HEK293 (cell line): ENCODE results near the gene COMMD3.

Experiments
- KLF8 ChIP-seq: fragments of 450-650 bp; formaldehyde crosslinking; IDR thresholded peaks from 2 replicates; pipeline ENCODE4 v1.5.1; 2016; ENCODE audit warnings: missing biosample characterization, missing genetic modification characterization
- SP7 ChIP-seq: fragments of 450-650 bp; formaldehyde crosslinking; IDR thresholded peaks from 2 replicates; pipeline ENCODE4 v1.5.1; 2016; ENCODE audit warnings: missing biosample characterization, missing genetic modification characterization
- ZNF175 ChIP-seq: fragments of 450-650 bp; formaldehyde crosslinking; IDR thresholded peaks from 2 replicates; pipeline ENCODE4 v1.5.1; 2016; ENCODE audit warnings: missing biosample characterization, missing genetic modification characterization
- ZNF2 ChIP-seq: fragments of 450-650 bp; formaldehyde crosslinking; IDR thresholded peaks from 2 replicates; pipeline ENCODE4 v1.5.1; 2016; ENCODE audit warnings: missing biosample characterization, missing genetic modification characterization
- ZNF211 ChIP-seq: fragments of 450-650 bp; formaldehyde crosslinking; IDR thresholded peaks from 2 replicates; pipeline ENCODE4 v1.5.1; 2016; ENCODE audit warnings: low read depth, missing biosample characterization, missing genetic modification characterization
- ZNF394 ChIP-seq: fragments of 450-650 bp; formaldehyde crosslinking; IDR thresholded peaks from 2 replicates; pipeline ENCODE4 v1.5.1; 2016; ENCODE audit warnings: missing biosample characterization, missing genetic modification characterization, mild to moderate bottlenecking, moderate library complexity, borderline replicate concordance
- ZNF510 ChIP-seq: fragments of 450-650 bp; formaldehyde crosslinking; IDR thresholded peaks from 2 replicates; pipeline ENCODE4 v1.5.1; 2018; ENCODE audit warnings: mild to moderate bottlenecking, missing genetic modification characterization, missing biosample characterization; ENCODE audit not compliant: insufficient replicate concordance
- ZNF555 ChIP-seq: fragments of 450-650 bp; formaldehyde crosslinking; conservative IDR thresholded peaks from 2 replicates; pipeline ENCODE4 v1.5.1; 2017; ENCODE audit warnings: missing biosample characterization, mild to moderate bottlenecking, missing genetic modification characterization, inconsistent platforms
- ZNF626 ChIP-seq: fragments of 450-650 bp; sonication (Bioruptor Pico); formaldehyde crosslinking; IDR thresholded peaks from 2 replicates; pipeline ENCODE4 v1.5.1; 2018; ENCODE audit warnings: missing biosample characterization, missing genetic modification characterization, inconsistent platforms
- ZNF658 ChIP-seq: fragments of 450-650 bp; formaldehyde crosslinking; IDR thresholded peaks from 2 replicates; pipeline ENCODE4; 2016; ENCODE audit warnings: missing biosample characterization, missing genetic modification characterization
- ZNF660 ChIP-seq: fragments of 450-650 bp; IDR thresholded peaks from 2 replicates; pipeline ENCODE4 v1.5.1; 2018; ENCODE audit warnings: missing biosample characterization, mild to moderate bottlenecking, missing genetic modification characterization
- ZNF677 ChIP-seq: fragments of 450-650 bp; IDR thresholded peaks from 2 replicates; pipeline ENCODE4 v1.5.0; 2018; ENCODE audit warnings: missing biosample characterization, mild to moderate bottlenecking, missing genetic modification characterization, moderate library complexity
- ZNF768 ChIP-seq: fragments of 450-650 bp; formaldehyde crosslinking; IDR thresholded peaks from 2 replicates; pipeline ENCODE4 v1.5.1; 2018; ENCODE audit warnings: missing biosample characterization, mild to moderate bottlenecking, missing genetic modification characterization
- ZNF837 ChIP-seq: fragments of 450-650 bp; formaldehyde crosslinking; IDR thresholded peaks from 2 replicates; pipeline ENCODE4 v1.5.1; 2016; ENCODE audit warnings: missing biosample characterization, missing genetic modification characterization
- TF ChIP-seq, protein P1 (sequence below): fragments of 450-650 bp; IDR thresholded peaks from 2 replicates; pipeline ENCODE4 v1.5.1; 2018; ENCODE audit warnings: missing biosample characterization, mild to moderate bottlenecking, missing genetic modification characterization
- TF ChIP-seq, protein P2 (sequence below): fragments of 450-650 bp; formaldehyde crosslinking; IDR thresholded peaks from 2 replicates; pipeline ENCODE4 v1.5.1; 2016; ENCODE audit warnings: missing biosample characterization, missing genetic modification characterization
- TF ChIP-seq, protein P3 (sequence below): fragments of 450-650 bp; formaldehyde crosslinking; IDR thresholded peaks from 2 replicates; pipeline ENCODE4 v1.5.1; 2016; ENCODE audit warnings: missing biosample characterization, missing genetic modification characterization
- TF ChIP-seq, protein P4 (sequence below): fragments of 450-650 bp; formaldehyde crosslinking; IDR thresholded peaks from 2 replicates; pipeline ENCODE4 v1.5.1; 2016; ENCODE audit warnings: missing biosample characterization, missing genetic modification characterization
- TF ChIP-seq, protein P5 (sequence below): fragments of 450-650 bp; IDR thresholded peaks from 2 replicates; pipeline ENCODE4 v1.5.1; 2018; ENCODE audit warnings: missing biosample characterization, missing genetic modification characterization
- TF ChIP-seq, protein P6 (sequence below): fragments of 450-650 bp; formaldehyde crosslinking; IDR thresholded peaks from 2 replicates; pipeline ENCODE4 v1.5.1; 2017; ENCODE audit warnings: missing biosample characterization, missing genetic modification characterization
- TF ChIP-seq, protein P7 (sequence below): fragments of 450-650 bp; formaldehyde crosslinking; IDR thresholded peaks from 2 replicates; pipeline ENCODE4 v1.5.1; 2016; ENCODE audit warnings: missing biosample characterization, missing genetic modification characterization

The COMMD3 gene

DNA sequence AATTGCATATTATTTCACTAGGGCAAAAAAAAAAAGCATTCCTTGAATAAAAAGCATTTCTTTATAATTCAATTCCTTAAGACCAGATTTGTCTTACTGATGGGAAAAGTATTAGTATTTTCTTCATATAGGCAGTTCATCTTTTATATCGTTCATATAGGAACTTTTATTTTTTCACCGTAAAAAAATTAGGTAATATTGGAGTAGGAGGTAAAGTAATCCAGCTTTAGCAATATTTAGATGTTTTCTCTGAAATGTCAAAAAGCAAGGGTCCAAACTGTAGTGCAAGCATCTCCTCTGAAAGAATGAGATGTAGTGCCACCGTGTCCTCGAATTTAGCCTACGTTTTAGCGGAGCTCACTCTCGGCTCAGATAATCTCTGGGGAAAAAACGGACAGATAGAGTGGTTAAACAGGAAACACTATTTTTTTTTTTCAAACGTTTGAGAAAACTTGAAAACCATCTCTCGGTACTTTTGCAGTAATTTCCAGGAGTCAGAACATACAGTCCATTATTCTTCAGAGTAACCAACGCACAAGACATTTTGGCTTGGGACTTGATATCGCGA is 23.7 kb downstream of the COMMD3 start (continued):
- no peak for TF ChIP-seq ZNF175 (tag by site-specific recombination)
- TF ChIP-seq, protein P1, sequence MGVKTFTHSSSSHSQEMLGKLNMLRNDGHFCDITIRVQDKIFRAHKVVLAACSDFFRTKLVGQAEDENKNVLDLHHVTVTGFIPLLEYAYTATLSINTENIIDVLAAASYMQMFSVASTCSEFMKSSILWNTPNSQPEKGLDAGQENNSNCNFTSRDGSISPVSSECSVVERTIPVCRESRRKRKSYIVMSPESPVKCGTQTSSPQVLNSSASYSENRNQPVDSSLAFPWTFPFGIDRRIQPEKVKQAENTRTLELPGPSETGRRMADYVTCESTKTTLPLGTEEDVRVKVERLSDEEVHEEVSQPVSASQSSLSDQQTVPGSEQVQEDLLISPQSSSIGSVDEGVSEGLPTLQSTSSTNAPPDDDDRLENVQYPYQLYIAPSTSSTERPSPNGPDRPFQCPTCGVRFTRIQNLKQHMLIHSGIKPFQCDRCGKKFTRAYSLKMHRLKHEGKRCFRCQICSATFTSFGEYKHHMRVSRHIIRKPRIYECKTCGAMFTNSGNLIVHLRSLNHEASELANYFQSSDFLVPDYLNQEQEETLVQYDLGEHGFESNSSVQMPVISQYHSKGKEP (tag by site-specific recombination), result no peak
- TF ChIP-seq KLF8 (tag by site-specific recombination), result no peak
- TF ChIP-seq ZNF677 (tag by site-specific recombination), result no peak
- TF ChIP-seq, protein P2, sequence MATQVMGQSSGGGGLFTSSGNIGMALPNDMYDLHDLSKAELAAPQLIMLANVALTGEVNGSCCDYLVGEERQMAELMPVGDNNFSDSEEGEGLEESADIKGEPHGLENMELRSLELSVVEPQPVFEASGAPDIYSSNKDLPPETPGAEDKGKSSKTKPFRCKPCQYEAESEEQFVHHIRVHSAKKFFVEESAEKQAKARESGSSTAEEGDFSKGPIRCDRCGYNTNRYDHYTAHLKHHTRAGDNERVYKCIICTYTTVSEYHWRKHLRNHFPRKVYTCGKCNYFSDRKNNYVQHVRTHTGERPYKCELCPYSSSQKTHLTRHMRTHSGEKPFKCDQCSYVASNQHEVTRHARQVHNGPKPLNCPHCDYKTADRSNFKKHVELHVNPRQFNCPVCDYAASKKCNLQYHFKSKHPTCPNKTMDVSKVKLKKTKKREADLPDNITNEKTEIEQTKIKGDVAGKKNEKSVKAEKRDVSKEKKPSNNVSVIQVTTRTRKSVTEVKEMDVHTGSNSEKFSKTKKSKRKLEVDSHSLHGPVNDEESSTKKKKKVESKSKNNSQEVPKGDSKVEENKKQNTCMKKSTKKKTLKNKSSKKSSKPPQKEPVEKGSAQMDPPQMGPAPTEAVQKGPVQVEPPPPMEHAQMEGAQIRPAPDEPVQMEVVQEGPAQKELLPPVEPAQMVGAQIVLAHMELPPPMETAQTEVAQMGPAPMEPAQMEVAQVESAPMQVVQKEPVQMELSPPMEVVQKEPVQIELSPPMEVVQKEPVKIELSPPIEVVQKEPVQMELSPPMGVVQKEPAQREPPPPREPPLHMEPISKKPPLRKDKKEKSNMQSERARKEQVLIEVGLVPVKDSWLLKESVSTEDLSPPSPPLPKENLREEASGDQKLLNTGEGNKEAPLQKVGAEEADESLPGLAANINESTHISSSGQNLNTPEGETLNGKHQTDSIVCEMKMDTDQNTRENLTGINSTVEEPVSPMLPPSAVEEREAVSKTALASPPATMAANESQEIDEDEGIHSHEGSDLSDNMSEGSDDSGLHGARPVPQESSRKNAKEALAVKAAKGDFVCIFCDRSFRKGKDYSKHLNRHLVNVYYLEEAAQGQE (tag by site-specific recombination), result no peak
- 0 out of 2 replicates have a peak, but pooled peaks have one; percentile 15 for TF ChIP-seq SP7 (tag by site-specific recombination)
- TF ChIP-seq ZNF660, result no peak; the same call in 1 of the 2 replicates
- TF ChIP-seq, protein P3, sequence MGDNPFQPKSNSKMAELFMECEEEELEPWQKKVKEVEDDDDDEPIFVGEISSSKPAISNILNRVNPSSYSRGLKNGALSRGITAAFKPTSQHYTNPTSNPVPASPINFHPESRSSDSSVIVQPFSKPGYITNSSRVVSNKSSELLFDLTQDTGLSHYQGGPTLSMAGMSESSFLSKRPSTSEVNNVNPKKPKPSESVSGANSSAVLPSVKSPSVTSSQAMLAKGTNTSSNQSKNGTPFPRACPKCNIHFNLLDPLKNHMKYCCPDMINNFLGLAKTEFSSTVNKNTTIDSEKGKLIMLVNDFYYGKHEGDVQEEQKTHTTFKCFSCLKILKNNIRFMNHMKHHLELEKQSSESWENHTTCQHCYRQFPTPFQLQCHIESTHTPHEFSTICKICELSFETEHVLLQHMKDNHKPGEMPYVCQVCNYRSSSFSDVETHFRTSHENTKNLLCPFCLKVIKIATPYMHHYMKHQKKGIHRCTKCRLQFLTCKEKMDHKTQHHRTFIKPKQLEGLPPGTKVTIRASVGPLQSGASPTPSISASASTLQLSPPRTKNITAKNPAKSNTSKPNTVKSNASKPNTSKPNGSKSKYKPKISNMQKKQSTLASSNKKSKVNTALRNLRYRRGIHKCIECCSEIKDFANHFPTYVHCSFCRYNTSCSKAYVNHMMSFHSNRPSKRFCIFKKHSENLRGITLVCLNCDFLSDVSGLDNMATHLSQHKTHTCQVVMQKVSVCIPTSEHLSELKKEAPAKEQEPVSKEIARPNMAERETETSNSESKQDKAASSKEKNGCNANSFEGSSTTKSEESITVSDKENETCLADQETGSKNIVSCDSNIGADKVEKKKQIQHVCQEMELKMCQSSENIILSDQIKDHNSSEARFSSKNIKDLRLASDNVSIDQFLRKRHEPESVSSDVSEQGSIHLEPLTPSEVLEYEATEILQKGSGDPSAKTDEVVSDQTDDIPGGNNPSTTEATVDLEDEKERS (tag by site-specific recombination), result no peak
- TF ChIP-seq, protein P4, sequence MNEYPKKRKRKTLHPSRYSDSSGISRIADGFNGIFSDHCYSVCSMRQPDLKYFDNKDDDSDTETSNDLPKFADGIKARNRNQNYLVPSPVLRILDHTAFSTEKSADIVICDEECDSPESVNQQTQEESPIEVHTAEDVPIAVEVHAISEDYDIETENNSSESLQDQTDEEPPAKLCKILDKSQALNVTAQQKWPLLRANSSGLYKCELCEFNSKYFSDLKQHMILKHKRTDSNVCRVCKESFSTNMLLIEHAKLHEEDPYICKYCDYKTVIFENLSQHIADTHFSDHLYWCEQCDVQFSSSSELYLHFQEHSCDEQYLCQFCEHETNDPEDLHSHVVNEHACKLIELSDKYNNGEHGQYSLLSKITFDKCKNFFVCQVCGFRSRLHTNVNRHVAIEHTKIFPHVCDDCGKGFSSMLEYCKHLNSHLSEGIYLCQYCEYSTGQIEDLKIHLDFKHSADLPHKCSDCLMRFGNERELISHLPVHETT (tag by site-specific recombination), result no peak
- no peak for TF ChIP-seq ZNF658
- 0 out of 2 replicates have a peak, but pooled peaks have one; percentile 6 for TF ChIP-seq ZNF394
- TF ChIP-seq, protein P5, sequence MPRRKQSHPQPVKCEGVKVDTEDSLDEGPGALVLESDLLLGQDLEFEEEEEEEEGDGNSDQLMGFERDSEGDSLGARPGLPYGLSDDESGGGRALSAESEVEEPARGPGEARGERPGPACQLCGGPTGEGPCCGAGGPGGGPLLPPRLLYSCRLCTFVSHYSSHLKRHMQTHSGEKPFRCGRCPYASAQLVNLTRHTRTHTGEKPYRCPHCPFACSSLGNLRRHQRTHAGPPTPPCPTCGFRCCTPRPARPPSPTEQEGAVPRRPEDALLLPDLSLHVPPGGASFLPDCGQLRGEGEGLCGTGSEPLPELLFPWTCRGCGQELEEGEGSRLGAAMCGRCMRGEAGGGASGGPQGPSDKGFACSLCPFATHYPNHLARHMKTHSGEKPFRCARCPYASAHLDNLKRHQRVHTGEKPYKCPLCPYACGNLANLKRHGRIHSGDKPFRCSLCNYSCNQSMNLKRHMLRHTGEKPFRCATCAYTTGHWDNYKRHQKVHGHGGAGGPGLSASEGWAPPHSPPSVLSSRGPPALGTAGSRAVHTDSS (tag by site-specific recombination), result no peak
- no peak for TF ChIP-seq ZNF837 (tag by site-specific recombination)
- no peak for TF ChIP-seq ZNF510 (tag by site-specific recombination)
- no peak for TF ChIP-seq ZNF555 (tag by site-specific recombination)
- TF ChIP-seq, protein P6, sequence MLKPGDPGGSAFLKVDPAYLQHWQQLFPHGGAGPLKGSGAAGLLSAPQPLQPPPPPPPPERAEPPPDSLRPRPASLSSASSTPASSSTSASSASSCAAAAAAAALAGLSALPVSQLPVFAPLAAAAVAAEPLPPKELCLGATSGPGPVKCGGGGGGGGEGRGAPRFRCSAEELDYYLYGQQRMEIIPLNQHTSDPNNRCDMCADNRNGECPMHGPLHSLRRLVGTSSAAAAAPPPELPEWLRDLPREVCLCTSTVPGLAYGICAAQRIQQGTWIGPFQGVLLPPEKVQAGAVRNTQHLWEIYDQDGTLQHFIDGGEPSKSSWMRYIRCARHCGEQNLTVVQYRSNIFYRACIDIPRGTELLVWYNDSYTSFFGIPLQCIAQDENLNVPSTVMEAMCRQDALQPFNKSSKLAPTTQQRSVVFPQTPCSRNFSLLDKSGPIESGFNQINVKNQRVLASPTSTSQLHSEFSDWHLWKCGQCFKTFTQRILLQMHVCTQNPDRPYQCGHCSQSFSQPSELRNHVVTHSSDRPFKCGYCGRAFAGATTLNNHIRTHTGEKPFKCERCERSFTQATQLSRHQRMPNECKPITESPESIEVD (tag by site-specific recombination), result peak; percentile 28; the same call in 1 of the 2 replicates
- TF ChIP-seq ZNF626 (tag by site-specific recombination), result no peak
- TF ChIP-seq, protein P7, sequence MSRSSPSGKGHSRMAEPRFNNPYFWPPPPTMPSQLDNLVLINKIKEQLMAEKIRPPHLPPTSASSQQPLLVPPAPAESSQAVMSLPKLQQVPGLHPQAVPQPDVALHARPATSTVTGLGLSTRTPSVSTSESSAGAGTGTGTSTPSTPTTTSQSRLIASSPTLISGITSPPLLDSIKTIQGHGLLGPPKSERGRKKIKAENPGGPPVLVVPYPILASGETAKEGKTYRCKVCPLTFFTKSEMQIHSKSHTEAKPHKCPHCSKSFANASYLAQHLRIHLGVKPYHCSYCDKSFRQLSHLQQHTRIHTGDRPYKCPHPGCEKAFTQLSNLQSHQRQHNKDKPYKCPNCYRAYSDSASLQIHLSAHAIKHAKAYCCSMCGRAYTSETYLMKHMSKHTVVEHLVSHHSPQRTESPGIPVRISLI (tag by site-specific recombination), result peak; percentile 95; the same call in 1 of the 2 replicates
- no peak for TF ChIP-seq ZNF768 (tag by site-specific recombination)
- 0 out of 2 replicates have a peak, but pooled peaks have one; percentile 22 for TF ChIP-seq ZNF2
- TF ChIP-seq ZNF211 (tag by site-specific recombination), result no peak
